Measurements from ENCODE around the gene WIPF1.

DNA sequence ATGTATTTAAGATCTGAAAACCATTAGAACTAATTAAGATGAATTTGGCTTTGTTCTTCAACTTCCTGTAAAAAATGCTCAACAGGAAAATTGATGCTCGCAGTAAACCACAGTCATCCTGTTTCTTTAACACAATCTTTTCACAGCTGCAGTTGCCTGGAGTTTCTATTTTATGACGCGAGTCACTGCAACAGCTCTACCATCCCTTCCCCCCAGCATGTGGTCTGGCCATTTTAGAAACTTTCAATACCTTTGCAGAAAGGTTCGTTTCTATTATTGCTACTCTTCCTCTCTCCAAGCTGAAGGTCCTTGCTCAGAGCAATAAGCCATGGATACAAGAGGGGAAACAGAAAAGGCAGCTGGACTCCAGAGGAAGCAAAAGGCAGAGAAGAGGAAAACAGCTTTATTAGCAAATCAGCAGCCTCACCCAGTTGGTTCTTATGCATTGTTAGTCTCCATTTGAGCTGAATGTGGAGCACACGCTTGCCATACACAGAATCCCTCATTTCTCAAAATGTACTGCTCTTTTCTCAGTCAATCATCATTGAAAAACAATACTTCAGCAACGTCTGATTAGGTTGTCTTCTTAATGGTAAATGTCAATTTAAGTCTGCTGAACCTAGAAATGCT, 3.9 kb downstream of the WIPF1 start:
- TF ChIP-seq, protein P1, sequence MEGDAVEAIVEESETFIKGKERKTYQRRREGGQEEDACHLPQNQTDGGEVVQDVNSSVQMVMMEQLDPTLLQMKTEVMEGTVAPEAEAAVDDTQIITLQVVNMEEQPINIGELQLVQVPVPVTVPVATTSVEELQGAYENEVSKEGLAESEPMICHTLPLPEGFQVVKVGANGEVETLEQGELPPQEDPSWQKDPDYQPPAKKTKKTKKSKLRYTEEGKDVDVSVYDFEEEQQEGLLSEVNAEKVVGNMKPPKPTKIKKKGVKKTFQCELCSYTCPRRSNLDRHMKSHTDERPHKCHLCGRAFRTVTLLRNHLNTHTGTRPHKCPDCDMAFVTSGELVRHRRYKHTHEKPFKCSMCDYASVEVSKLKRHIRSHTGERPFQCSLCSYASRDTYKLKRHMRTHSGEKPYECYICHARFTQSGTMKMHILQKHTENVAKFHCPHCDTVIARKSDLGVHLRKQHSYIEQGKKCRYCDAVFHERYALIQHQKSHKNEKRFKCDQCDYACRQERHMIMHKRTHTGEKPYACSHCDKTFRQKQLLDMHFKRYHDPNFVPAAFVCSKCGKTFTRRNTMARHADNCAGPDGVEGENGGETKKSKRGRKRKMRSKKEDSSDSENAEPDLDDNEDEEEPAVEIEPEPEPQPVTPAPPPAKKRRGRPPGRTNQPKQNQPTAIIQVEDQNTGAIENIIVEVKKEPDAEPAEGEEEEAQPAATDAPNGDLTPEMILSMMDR (IDR thresholded peaks at IDR 0.05; ENCODE audit: poor library complexity): no peak
- no peak for TF ChIP-seq EZH2 (IDR thresholded peaks at IDR 0.05; ENCODE audit: borderline replicate concordance)

All from hepatocyte (in vitro differentiated cells).